ENCODE results near the gene TMEM208. TPM values are rescaled to one million over a fixed set of nuclear protein-coding genes. Genes with fewer than 3 reads are reported as not detected.

Gene TMEM208
- total and polyA plus RNA-seq, 2 of the 13 experiments (the other 11 are each of a cell fraction or from before 2014, with no cell fraction given): 58.8 to 72.9 TPM

- TF ChIP-seq AFF4 (CRISPR knock-in tag; IDR thresholded peaks at IDR 0.05) (no peak), ZNF510 (CRISPR knock-in tag; IDR thresholded peaks at IDR 0.05; ENCODE audit: low read depth) (no peak), XRCC5 (optimal IDR thresholded peaks at IDR 0.05; ENCODE audit: low read length) (peak; percentile 54), SMC3 (IDR thresholded peaks at IDR 0.05; ENCODE audit: low read length) (peak; percentile 83), FOXP4 (CRISPR knock-in tag; IDR thresholded peaks at IDR 0.05) (no peak), ATF3 (CRISPR knock-in tag; IDR thresholded peaks at IDR 0.05) (no peak), POGK (CRISPR knock-in tag; conservative IDR thresholded peaks at IDR 0.05) (0 out of 2 replicates have a peak, but pooled peaks have one; percentile 26), HMGXB4 (CRISPR knock-in tag; IDR thresholded peaks at IDR 0.05; ENCODE audit: borderline replicate concordance in 1 of 2, low read depth in 1 of 2) (0 out of 4 replicates have a peak, but pooled peaks of 1 of the 2 experiments have one; percentile 29), ZFX (CRISPR knock-in tag; IDR thresholded peaks at IDR 0.05; ENCODE audit: low read depth) (peak; percentile 48; the same call in 1 of the 2 replicates)
Measured at GRCh38 chr16:67260426-67261063, 33.6 kb downstream of the TMEM208 start (continued).

Measured in HepG2 (cell line).